Colonic mucosa (tissue), 4 donors: ENCODE measurements around the gene ITGB8. TPM values are rescaled to one million over a fixed set of nuclear protein-coding genes. Genes with fewer than 3 reads are reported as not detected.

Source experiments
- DNase-seq: peaks from one replicate; pipeline ENCODE4 v3.0.0-alpha.2; 2020
- H3K27ac ChIP-seq: fragments of 200-600 bp; one replicate; pipeline ENCODE4 v1.8.0; 2021
- H3K27me3 ChIP-seq: fragments of 200-600 bp; one replicate; pipeline ENCODE4 v1.8.0; 2021
- H3K36me3 ChIP-seq: fragments of 200-600 bp; one replicate; pipeline ENCODE4 v1.8.0; 2021
- H3K4me1 ChIP-seq: fragments of 200-600 bp; one replicate; pipeline ENCODE4 v1.8.0; 2021; ENCODE audit warnings: mild to moderate bottlenecking
- H3K4me3 ChIP-seq: fragments of 200-600 bp; one replicate; pipeline ENCODE4 v1.8.0; 2021
- H3K9ac ChIP-seq, 2 donors: one replicate each; pipeline ENCODE4 v1.7.0; 2013; ENCODE audit warnings: control low read depth in 2 of 2, low read depth in 2 of 2, low read length in 2 of 2
- H3K9me3 ChIP-seq: fragments of 200-600 bp; one replicate; pipeline ENCODE4 v1.8.0; 2021
- CTCF ChIP-seq: fragments of 200-600 bp; IDR thresholded peaks from one replicate; pipeline ENCODE4 v1.8.0; 2022; ENCODE audit warnings: antibody characterized with exemption, mild to moderate bottlenecking
- intact Hi-C: fragments of 100-400 bp; cut with DNase I; formaldehyde crosslinking; loops from one replicate; pipeline ENCODE4 v1.14.1; 2022
- total RNA-seq, 2 donors: library from RNA; stranded (reverse); fragmentation: NEBNext Ultra II Directional in 1 of 2; extraction: Animal tissue kit (Norgen Biotek cat#: 25700) in 1 of 2; gene quantifications; one replicate each; pipeline ENCODE4 v1.2.1, GENCODE V29; 2021
- donor health status: healthy.
- donor health status: DM: no; HTN: no; CAD: no.
- donor health status: DM: no; HTN: no; CAD: no.

Gene ITGB8
- total RNA-seq, 2 donors from 2014 or later, result 7.3 to 8.1 TPM

DNA sequence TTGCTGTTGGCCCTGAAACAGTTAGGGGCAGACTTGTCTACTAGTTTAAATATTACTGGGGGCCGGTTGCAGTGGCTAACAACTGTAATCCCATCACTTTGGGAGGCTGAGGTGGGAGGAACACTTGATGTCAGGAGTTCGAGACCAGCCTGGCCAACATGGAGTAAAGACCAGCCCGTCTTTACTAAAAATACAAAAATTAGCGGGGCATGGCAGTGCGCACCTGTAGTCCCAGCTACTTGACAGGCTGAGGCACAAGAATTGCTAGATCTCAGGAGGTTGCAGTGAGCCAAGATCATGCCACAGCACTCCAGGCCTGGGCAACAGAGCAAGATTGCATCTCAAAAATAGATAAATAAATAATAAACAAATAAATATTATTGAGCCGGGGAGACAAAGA is 7.6 kb downstream of the ITGB8 start:
- Histone ChIP-seq H3K4me1 (no peaks in the 10 kb centered on the region), H3K4me3 (no peak overlapping the region)
- intact Hi-C loops, result no loop called here

DNA sequence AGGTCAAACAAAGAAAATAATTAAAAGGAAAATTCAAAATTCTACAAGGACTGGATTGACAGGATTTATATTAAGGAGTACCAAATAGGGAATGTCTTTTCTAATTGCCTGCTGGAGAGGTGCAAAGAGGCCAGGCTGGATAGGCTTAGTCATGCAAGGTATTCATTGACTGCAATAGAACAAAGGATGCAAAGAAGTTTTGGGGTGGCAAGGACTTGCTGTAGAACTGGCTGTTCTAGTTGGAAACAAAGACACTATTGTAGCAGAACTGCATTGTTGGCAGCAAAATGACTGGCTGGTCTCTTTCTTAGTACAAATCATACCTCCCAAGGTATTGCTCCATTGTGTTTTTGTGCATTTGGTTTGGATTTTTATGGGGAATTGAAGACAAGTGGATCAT is 10.1 kb downstream of the ITGB8 start:
- Histone ChIP-seq H3K9me3 (no peaks in the 10 kb centered on the region), H3K4me1 (no peaks in the 10 kb centered on the region), H3K27me3 (no peaks in the 10 kb centered on the region), H3K27ac (no peak overlapping the region), H3K4me3 (no peak overlapping the region), H3K36me3 (no peaks in the 10 kb centered on the region), H3K9ac (no peak overlapping the region)
- intact Hi-C loops, result no loop called here
- DNase-seq, result peak; percentile 45
- TF ChIP-seq CTCF, result no peak

More for the DNA sequence above, 7.6 kb downstream of the ITGB8 start:
- TF ChIP-seq CTCF, result no peak
- Histone ChIP-seq H3K9me3 (no peaks in the 10 kb centered on the region), H3K27ac (no peak overlapping the region), H3K36me3 (no peaks in the 10 kb centered on the region), H3K27me3 (no peaks in the 10 kb centered on the region), H3K9ac (no peak overlapping the region)
- no peak for DNase-seq

DNA sequence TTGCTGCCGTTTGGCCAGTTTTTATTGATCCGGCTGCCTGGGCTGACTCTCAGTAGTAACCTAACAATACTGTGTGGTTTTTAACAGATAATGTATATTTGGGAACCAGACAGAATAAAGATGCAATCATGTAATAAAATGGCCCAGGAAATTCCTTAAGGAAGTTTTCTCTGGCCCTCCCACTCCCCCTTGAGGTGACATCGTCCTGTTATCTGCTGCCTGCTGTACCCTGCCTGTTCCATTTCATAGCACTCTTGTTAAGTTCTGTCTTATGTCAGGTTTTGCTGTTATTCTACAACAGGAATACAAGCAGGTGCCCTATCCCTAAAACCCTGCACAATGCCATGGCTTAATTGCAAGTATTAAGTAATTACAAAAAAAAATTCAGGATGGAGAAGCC is 12.5 kb downstream of the ITGB8 start:
- H3K27ac ChIP-seq, result no peak overlapping the region
- H3K9ac ChIP-seq, result no peak overlapping the region
- H3K36me3 ChIP-seq, result no peaks in the 10 kb centered on the region
- no peaks in the 10 kb centered on the region for H3K4me1 ChIP-seq
- no peaks in the 10 kb centered on the region for H3K27me3 ChIP-seq
- intact Hi-C loops, result no loop called here
- no peaks in the 10 kb centered on the region for H3K9me3 ChIP-seq
- no peak for TF ChIP-seq CTCF
- H3K4me3 ChIP-seq, result no peak overlapping the region
- peak; percentile 34 for DNase-seq

DNA sequence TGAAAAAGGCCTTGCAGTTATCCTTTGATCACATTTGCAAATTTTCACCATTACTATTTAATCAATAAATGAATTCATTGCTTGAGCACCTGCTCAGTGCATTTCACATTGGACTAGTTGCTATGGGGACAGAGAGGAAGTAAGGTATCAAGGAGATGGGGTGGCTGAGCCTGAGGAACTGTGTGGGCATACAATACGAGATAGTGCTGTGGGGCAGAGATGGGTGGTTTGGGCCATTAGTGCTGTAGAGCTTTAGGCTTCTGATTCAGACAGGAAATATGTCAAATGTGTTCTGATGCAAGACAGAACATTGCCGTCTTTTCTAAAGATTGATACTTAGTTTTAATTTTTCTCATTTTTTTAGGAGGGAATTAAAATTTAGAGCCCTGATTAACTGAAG is 13.2 kb downstream of the ITGB8 start:
- Histone ChIP-seq H3K27ac (no peak overlapping the region), H3K4me1 (no peaks in the 10 kb centered on the region), H3K9me3 (no peaks in the 10 kb centered on the region), H3K4me3 (no peak overlapping the region), H3K36me3 (no peaks in the 10 kb centered on the region), H3K27me3 (no peaks in the 10 kb centered on the region), H3K9ac (no peak overlapping the region)
- no peak for DNase-seq
- no peak for TF ChIP-seq CTCF
- intact Hi-C loops, result no loop called here

DNA sequence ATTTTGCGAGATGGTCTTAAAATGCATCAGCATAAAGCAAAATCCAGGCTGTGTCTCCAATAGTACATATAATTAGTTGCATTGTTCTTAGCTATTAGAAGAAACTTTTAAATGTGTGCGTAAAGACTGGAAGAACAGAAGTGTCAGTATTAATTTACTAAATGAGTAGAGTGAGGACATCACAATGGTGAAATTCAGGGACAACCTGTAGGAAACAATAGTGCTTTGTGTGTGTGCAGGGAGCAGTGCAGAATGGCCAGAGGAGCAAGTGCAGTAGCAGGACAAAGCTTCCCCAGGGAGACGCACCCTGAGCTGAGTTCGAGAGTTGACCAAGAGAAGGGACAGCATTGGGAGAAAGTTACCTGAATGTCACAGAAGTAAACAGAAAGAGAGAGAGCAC is 13.7 kb downstream of the ITGB8 start:
- Histone ChIP-seq H3K4me3 (no peak overlapping the region), H3K36me3 (no peaks in the 10 kb centered on the region), H3K4me1 (no peaks in the 10 kb centered on the region), H3K9ac (no peak overlapping the region), H3K9me3 (no peaks in the 10 kb centered on the region), H3K27ac (no peak overlapping the region), H3K27me3 (no peaks in the 10 kb centered on the region)
- TF ChIP-seq CTCF, result no peak
- DNase-seq, result no peak
- intact Hi-C loops, result no loop called here

DNA sequence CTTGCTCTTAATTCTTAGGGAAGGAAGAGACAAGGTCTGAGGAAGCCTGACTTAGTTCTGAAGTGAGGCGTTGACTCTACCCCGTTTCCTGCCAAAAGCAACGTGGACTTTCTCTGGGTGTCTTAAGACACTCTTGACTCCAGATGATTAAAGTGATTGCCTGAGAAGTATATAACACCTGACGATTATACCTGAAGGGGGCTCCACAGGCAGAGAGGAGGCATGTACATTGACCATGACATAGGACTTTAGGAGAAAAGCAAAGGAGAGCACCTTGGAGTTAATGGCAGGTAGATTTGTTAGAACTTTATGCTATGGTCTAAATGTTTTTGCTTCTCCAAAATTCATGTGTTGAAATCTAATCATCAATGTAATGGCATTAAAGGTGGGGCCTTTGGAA is 15.9 kb downstream of the ITGB8 start:
- TF ChIP-seq CTCF, result no peak
- no peak overlapping the region for H3K4me3 ChIP-seq
- H3K9me3 ChIP-seq, result no peaks in the 10 kb centered on the region
- intact Hi-C loops, result no loop called here
- no peaks in the 10 kb centered on the region for H3K4me1 ChIP-seq
- DNase-seq, result no peak
- no peaks in the 10 kb centered on the region for H3K36me3 ChIP-seq
- no peak overlapping the region for H3K9ac ChIP-seq
- no peak overlapping the region for H3K27ac ChIP-seq
- no peaks in the 10 kb centered on the region for H3K27me3 ChIP-seq
